HG02642 (cell line): ENCODE results near the gene SLC5A8.

Experiments
- ATAC-seq: cut with Tn5 transposase; IDR thresholded peaks from one replicate; pipeline ENCODE4 v1.9.1; 2021; ENCODE audit warnings: mild to moderate bottlenecking; ENCODE audit not compliant: unreplicated experiment, poor library complexity

SLC5A8 gene

GRCh38 chr12:101209319-101210302 lies at the start of gene SLC5A8:
SLC5A8 (minus strand) TSS chr12:101210238; CDS start chr12:101209848, 390 bp downstream.
- no peak for ATAC-seq

GRCh38 chr12:101257357-101257756 lies 47.3 kb upstream of the SLC5A8 start:
- no peak for ATAC-seq

- no peak for ATAC-seq
These were observed 46.2 kb upstream of the SLC5A8 start for GRCh38 chr12:101256266-101256665.

GRCh38 chr12:101243616-101244015 lies 33.6 kb upstream of the SLC5A8 start:
- no peak for ATAC-seq

- no peak for ATAC-seq
These were observed 33.0 kb upstream of the SLC5A8 start for GRCh38 chr12:101243074-101243473.

GRCh38 chr12:101238800-101239329 lies 28.8 kb upstream of the SLC5A8 start:
- no peak for ATAC-seq

- ATAC-seq = no peak
These were observed 28.3 kb upstream of the SLC5A8 start for GRCh38 chr12:101238306-101238705.

GRCh38 chr12:101235686-101236085 lies 25.6 kb upstream of the SLC5A8 start:
- no peak for ATAC-seq

- ATAC-seq = no peak
These were observed 21.6 kb upstream of the SLC5A8 start for GRCh38 chr12:101231636-101232035.

- no peak for ATAC-seq
These were observed 20.5 kb upstream of the SLC5A8 start for GRCh38 chr12:101230547-101230946.

- no peak for ATAC-seq
These were observed 19.8 kb upstream of the SLC5A8 start for GRCh38 chr12:101229841-101230241.

GRCh38 chr12:101221301-101221700 lies 11.3 kb upstream of the SLC5A8 start:
- ATAC-seq = no peak

GRCh38 chr12:101216810-101217209 lies 6.8 kb upstream of the SLC5A8 start:
- no peak for ATAC-seq

- ATAC-seq = no peak
These were observed 2.8 kb downstream of the SLC5A8 start for GRCh38 chr12:101207086-101207780.

- ATAC-seq = no peak
These were observed 5.3 kb downstream of the SLC5A8 start for GRCh38 chr12:101204602-101205304.

- no peak for ATAC-seq
These were observed 9.2 kb downstream of the SLC5A8 start for GRCh38 chr12:101200824-101201223.

- ATAC-seq = no peak
These were observed 9.9 kb downstream of the SLC5A8 start for GRCh38 chr12:101200145-101200544.

- no peak for ATAC-seq
These were observed 23.7 kb downstream of the SLC5A8 start for GRCh38 chr12:101186291-101186690.

- ATAC-seq = no peak
These were observed 28.3 kb downstream of the SLC5A8 start for GRCh38 chr12:101181776-101182175.

GRCh38 chr12:101174541-101174940 lies 35.5 kb downstream of the SLC5A8 start:
- no peak for ATAC-seq
